Ovary (tissue), 9 donors: ENCODE data around the gene DOCK10. TPM values are rescaled to one million over a fixed set of nuclear protein-coding genes. Genes with fewer than 3 reads are reported as not detected.

ENCODE experiments used
- DNase-seq, 5 donors: peaks; one replicate each; pipeline ENCODE4 v3.0.0-alpha.2; 2019 to 2020
- H3K27ac ChIP-seq, 2 donors: fragments of 200-600 bp; one replicate each; pipeline versions ENCODE4 v1.5.1 to v1.8.0; 2019 to 2022
- H3K27me3 ChIP-seq: fragments of 200-600 bp; one replicate; pipeline ENCODE4 v1.8.0; 2022
- H3K36me3 ChIP-seq: fragments of 200-600 bp; sonication (generic); one replicate; pipeline ENCODE4 v1.5.1; 2019
- H3K4me1 ChIP-seq: one replicate; pipeline ENCODE4 v1.8.1; 2013; ENCODE audit warnings: mild to moderate bottlenecking, moderate library complexity; ENCODE audit not compliant: insufficient read depth
- H3K4me3 ChIP-seq: fragments of 200-600 bp; sonication (generic); one replicate; pipeline ENCODE4 v1.5.1; 2017
- H3K9me3 ChIP-seq, 2 donors: fragments of 200-600 bp in 1 of 2; sonication (generic) in 1 of 2; one replicate each; pipeline versions ENCODE4 v1.5.1 to v1.8.1; 2013 to 2019; ENCODE audit warnings: mild to moderate bottlenecking in 1 of 2, moderate library complexity in 1 of 2
- CTCF ChIP-seq, 3 donors: fragments of 450-650 bp in 2 of 3; fragments of 200-600 bp in 1 of 3; IDR thresholded peaks; one replicate each; pipeline versions ENCODE4 v1.5.1 to v1.8.0; 2016 to 2022; ENCODE audit warnings: antibody characterized with exemption in 3 of 3, mild to moderate bottlenecking in 1 of 3
- EP300 ChIP-seq: sonication (generic); formaldehyde crosslinking; IDR thresholded peaks from one replicate; pipeline ENCODE4 v1.6.1; 2017; ENCODE audit warnings: antibody characterized with exemption
- POLR2A ChIP-seq: fragments of 450-650 bp; IDR thresholded peaks from one replicate; pipeline ENCODE4 v1.6.1; 2017; ENCODE audit warnings: antibody characterized with exemption, mild to moderate bottlenecking, moderate library complexity
- whole genome bisulfite sequencing, 3 donors: extraction: QIAGEN DNeasy Blood & Tissue Kit in 1 of 3; methylation state at CpG; one replicate each; pipeline versions ENCODE4 v1.1.5 to v1.1.7; 2013 to 2017; 5-methylcytosine and 5-hydroxymethylcytosine counted together
- intact Hi-C, 4 donors: fragments of 100-400 bp; cut with DNase I; formaldehyde crosslinking; loops; one replicate each; pipeline versions ENCODE4 v1.11.0 to v1.15.1; 2022 to 2023
- polyA plus RNA-seq, 2 donors: library from polyadenylated mRNA; stranded (reverse); fragments of 200-250 nt in 1 of 2; fragments of 350-450 nt in 1 of 2; fragmentation: Illumina TruSeq in 1 of 2; extraction: RNeasy Lipid Tissue Mini Kit (QIAGEN cat#74804) in 1 of 2; gene quantifications; one replicate each; pipeline ENCODE4 v1.2.3, GENCODE V29; 2013 to 2014
- total RNA-seq, 7 donors: library from RNA; depleted of rRNA in 2 of 7; stranded (reverse); fragments of >200 nt in 2 of 7; fragmentation: NEBNext Ultra II Directional in 3 of 7; extraction: Animal tissue kit (Norgen Biotek cat#: 25700) in 3 of 7; gene quantifications; one replicate each; pipeline versions ENCODE4 v1.1.0 to v1.2.4, GENCODE V29; 2016 to 2023
- donor health status: DM: no; HTN: no; CAD: no; lungs with moderate emphysema.
- donor health status: DM: no; HTN: no; CAD: no.
- donor health status: Bipolar disorder and iron deficiency.
- donor health status: DM: yes; HTN: yes; CAD: no.
- donor health status: DM: no; HTN: no; CAD: no.
- donor health status: DM: yes; HTN: yes; CAD: no.

DOCK10 gene
- total and polyA plus RNA-seq, 9 donors = 15.3 to 42.5 (median 31.2) TPM

- intact Hi-C loops = no loop called here
- Histone ChIP-seq H3K36me3 (no peaks in the 10 kb centered on the region), H3K27ac (no peak overlapping the region), H3K4me3 (no peak overlapping the region), H3K4me1 (peaks cover 7% of the 10 kb centered on the region), H3K9me3 (no peaks in the 10 kb centered on the region), H3K27me3 (no peaks in the 10 kb centered on the region)
- no peak for TF ChIP-seq POLR2A
- TF ChIP-seq CTCF (IDR thresholded peaks at IDR 0.05) = no peak
- no peak for TF ChIP-seq EP300
- no peak for DNase-seq
- WGBS, 3 donors = 55 to 76% (median 66%) methylated on average over 3 of the region's 3 CpGs
Measured at GRCh38 chr2:224890372-224890771, 151.9 kb downstream of the DOCK10 start.

GRCh38 chr2:224887141-224887540, 155.1 kb downstream of the DOCK10 start:
- DNase-seq = no peak
- no peaks in the 10 kb centered on the region for H3K36me3 ChIP-seq
- H3K4me3 ChIP-seq = no peak overlapping the region
- WGBS, 3 donors = 93 to 99% (median 97%) methylated on average over 1 of the region's 1 CpG
- intact Hi-C loops = no loop called here
- H3K27ac ChIP-seq = no peak overlapping the region
- peaks cover 7% of the 10 kb centered on the region for H3K4me1 ChIP-seq
- TF ChIP-seq CTCF (IDR thresholded peaks at IDR 0.05) (no peak), POLR2A (no peak), EP300 (no peak)
- H3K27me3 ChIP-seq = no peaks in the 10 kb centered on the region
- no peaks in the 10 kb centered on the region for H3K9me3 ChIP-seq

GRCh38 chr2:224885836-224886547, 156.3 kb downstream of the DOCK10 start:
- 60 to 76% (median 67%) methylated on average over 9 of the region's 9 CpGs for WGBS, 3 donors
- Histone ChIP-seq H3K27me3 (no peaks in the 10 kb centered on the region), H3K9me3 (no peaks in the 10 kb centered on the region), H3K36me3 (no peaks in the 10 kb centered on the region), H3K4me1 (peaks cover 7% of the 10 kb centered on the region), H3K27ac (no peak overlapping the region), H3K4me3 (no peak overlapping the region)
- TF ChIP-seq CTCF (IDR thresholded peaks at IDR 0.05) = no peak
- TF ChIP-seq POLR2A = no peak
- TF ChIP-seq EP300 = no peak
- no peak for DNase-seq
- intact Hi-C loops = no loop called here

- TF ChIP-seq CTCF (IDR thresholded peaks at IDR 0.05) (no peak), POLR2A (no peak), EP300 (no peak)
- Histone ChIP-seq H3K27me3 (no peaks in the 10 kb centered on the region), H3K27ac (no peak overlapping the region), H3K9me3 (no peaks in the 10 kb centered on the region), H3K4me1 (peaks cover 5% of the 10 kb centered on the region), H3K4me3 (no peak overlapping the region), H3K36me3 (no peaks in the 10 kb centered on the region)
- intact Hi-C loops = no loop called here
- WGBS, 3 donors = 98 to 100% (median 100%) methylated on average over 1 of the region's 1 CpG
- no peak for DNase-seq
Measured at GRCh38 chr2:224885291-224885690, 157.0 kb downstream of the DOCK10 start.
